HepG2 (cell line): ENCODE measurements around the gene ABCC8. TPM values are rescaled to one million over a fixed set of nuclear protein-coding genes. Genes with fewer than 3 reads are reported as not detected.

Experiments used
- ATAC-seq: fragments of 200-7000 bp; cut with Tn5 transposase; 3 replicates; pipeline ENCODE4 v1.9.1; 2020; ENCODE audit warnings: mild to moderate bottlenecking, moderate library complexity
- BruUV-seq: library from RNA; stranded (reverse); fragments of 400-500 nt; replicated peaks from 2 replicates; lab custom pipeline; 2021; lab: Mats Ljungman, UMichigan
- CTCF ChIA-PET: fragments of 300-600 bp; formaldehyde crosslinking; extraction: SDS; loops from one replicate; lab custom pipeline; 2021; ENCODE audit warnings: low total read pairs, inconsistent platforms, low intra/inter-chr PET ratio; lab: Yijun Ruan, JAX
- POLR2A ChIA-PET: fragments of 350-600 bp; sonication (Branson Sonifier 250); formaldehyde crosslinking; loops from one replicate; lab custom pipeline; 2020; ENCODE audit warnings: antibody characterized with exemption, inconsistent platforms; lab: Yijun Ruan, JAX
- DNase-seq: peaks from one replicate; pipeline ENCODE4 v3.0.0-alpha.2; 2015; ENCODE audit warnings: low spot score
- FAIRE-seq: peaks from 3 replicates; lab custom pipeline; 2011; peaks lifted over from hg19 to GRCh38; lab: Jason Lieb, UNC
- H2AFZ ChIP-seq: one replicate; pipeline ENCODE4 v1.6.1; 2011; ENCODE audit warnings: low read length, inconsistent platforms
- H3K27ac ChIP-seq: fragments of 300-600 bp; 3 replicates; pipeline ENCODE4 v1.8.0; 2011; ENCODE audit warnings: mixed run types, mild to moderate bottlenecking, mixed read lengths, low read length, inconsistent platforms; ENCODE audit not compliant: insufficient read depth; ENCODE audit errors: extremely low read length
- H3K27me3 ChIP-seq, 2 experiments: fragments of 200-600 bp in 1 of 2; 2 replicates in 1 of 2; 3 replicates in 1 of 2; pipeline versions ENCODE4 v1.6.0 to v1.8.0; 2011; ENCODE audit warnings: low read length in 2 of 2, mild to moderate bottlenecking in 2 of 2, moderate library complexity in 2 of 2, inconsistent platforms in 1 of 2; ENCODE audit not compliant: insufficient read depth in 2 of 2, control insufficient read depth in 1 of 2
- H3K36me3 ChIP-seq, 2 experiments: fragments of 200-600 bp in 1 of 2; replicated peaks in 1 of 2; 2 replicates in 1 of 2; 3 replicates in 1 of 2; pipeline versions ENCODE4 v1.5.1 to v1.8.0; 2011; ENCODE audit warnings: low read length in 2 of 2, inconsistent platforms in 1 of 2; ENCODE audit not compliant: insufficient read depth in 2 of 2, control insufficient read depth in 1 of 2
- H3K4me1 ChIP-seq: 2 replicates; pipeline ENCODE4 v1.5.1; 2012; ENCODE audit warnings: low read length, inconsistent platforms; ENCODE audit not compliant: insufficient read depth
- H3K4me2 ChIP-seq: 2 replicates; pipeline ENCODE4 v1.6.0; 2011; ENCODE audit warnings: low read depth, low read length, inconsistent platforms
- H3K4me3 ChIP-seq, 3 experiments: fragments of 200-600 bp in 1 of 3; sonication (generic), shearing (Covaris generic) in 1 of 3; replicated peaks in 1 of 3; 2 replicates each; pipeline ENCODE4 v1.5.1; 2011 to 2016; ENCODE audit warnings: low read length in 3 of 3, inconsistent platforms in 2 of 3, low read depth in 2 of 3, mild to moderate bottlenecking in 2 of 3, control low read depth in 1 of 3, mixed read lengths in 1 of 3; ENCODE audit not compliant: insufficient read depth in 1 of 3
- H3K79me2 ChIP-seq: one replicate; pipeline ENCODE4 v1.6.1; 2011; ENCODE audit warnings: low read length, inconsistent platforms; ENCODE audit not compliant: insufficient read depth
- H3K9ac ChIP-seq: 2 replicates; pipeline ENCODE4 v1.6.0; 2011; ENCODE audit warnings: mild to moderate bottlenecking, low read depth, low read length, inconsistent platforms; ENCODE audit not compliant: insufficient read depth
- H3K9me3 ChIP-seq: 2 replicates; pipeline ENCODE4 v1.5.1; 2012; ENCODE audit warnings: mild to moderate bottlenecking, low read length
- H4K20me1 ChIP-seq: 2 replicates; pipeline ENCODE4 v1.6.0; 2011; ENCODE audit warnings: inconsistent platforms, mild to moderate bottlenecking, low read length, moderate library complexity; ENCODE audit not compliant: insufficient read depth
- CENPT ChIP-seq: sonication (generic); formaldehyde crosslinking; IDR thresholded peaks from 2 replicates; pipeline ENCODE4 v1.8.0; 2022; ENCODE audit warnings: low read depth, mild to moderate bottlenecking, moderate library complexity, missing genetic modification reagents
- DR1 ChIP-seq: sonication (generic); formaldehyde crosslinking; IDR thresholded peaks from 2 replicates; pipeline ENCODE4 v1.8.0; 2021; ENCODE audit warnings: mild to moderate bottlenecking, missing genetic modification reagents, inconsistent platforms
- HOXD1 ChIP-seq: sonication (generic); formaldehyde crosslinking; IDR thresholded peaks from 2 replicates; pipeline ENCODE4 v1.5.0; 2020; ENCODE audit warnings: missing genetic modification reagents
- ISL2 ChIP-seq: sonication (generic); formaldehyde crosslinking; IDR thresholded peaks from 2 replicates; pipeline ENCODE4 v1.5.0; 2020; ENCODE audit warnings: missing genetic modification reagents
- NRL ChIP-seq: sonication (generic); formaldehyde crosslinking; IDR thresholded peaks from 2 replicates; pipeline ENCODE4 v1.5.0; 2020; ENCODE audit warnings: missing genetic modification reagents, mild to moderate bottlenecking, moderate library complexity, borderline replicate concordance
- U2AF1 ChIP-seq: fragments of 200-400 bp; formaldehyde crosslinking; optimal IDR thresholded peaks from 2 replicates; pipeline ENCODE3; 2017; ENCODE audit warnings: mild to moderate bottlenecking, low read depth, low read length
- ZFP36L2 ChIP-seq: sonication (generic); formaldehyde crosslinking; IDR thresholded peaks from 2 replicates; pipeline ENCODE4 v1.4.0; 2020; ENCODE audit warnings: missing genetic modification reagents
- ZNF432 ChIP-seq: sonication (generic); formaldehyde crosslinking; IDR thresholded peaks from 2 replicates; pipeline ENCODE4 v1.5.0; 2020; ENCODE audit warnings: missing genetic modification reagents, mild to moderate bottlenecking, borderline replicate concordance
- ZSCAN9 ChIP-seq: IDR thresholded peaks from 2 replicates; pipeline ENCODE4 v1.6.1; 2016; ENCODE audit warnings: borderline replicate concordance
- WGBS: methylation state at CpG from one replicate; pipeline ENCODE4 v1.1.6; 2017; ENCODE audit warnings: low lambda C conversion rate; 5-methylcytosine and 5-hydroxymethylcytosine counted together
- in situ Hi-C: cut with HindIII; loops from 2 replicates; pipeline ENCODE4 v1.10.0; 2017; ENCODE audit warnings: low pct_unique_long_range_greater_than_20kb; ENCODE audit not compliant: extremely low pct_ligation_motif_present
- intact Hi-C: fragments of 100-400 bp; cut with micrococcal nuclease; formaldehyde crosslinking; loops from one replicate; pipeline ENCODE4 v1.10.0; 2022; ENCODE audit not compliant: unreplicated experiment
- polyA plus RNA-seq, 8 experiments: library from polyadenylated mRNA; depleted of rRNA in 3 of 8; stranded (reverse) in 7 of 8; unstranded in 1 of 8; fragments of >200 nt; fragmentation: Illumina TruSeq in 4 of 8; extraction: Trizol in 4 of 8; gene quantifications; 2 replicates each; pipeline versions ENCODE4 v1.2.1 to v1.2.3, GENCODE V29; 2011 to 2016; ENCODE audit warnings: low read depth in 4 of 8, missing spikeins in 1 of 8, mixed read lengths in 1 of 8; ENCODE audit not compliant: insufficient read depth in 1 of 8
- total RNA-seq, 5 experiments: library from RNA; depleted of rRNA; stranded (reverse); fragments of >200 nt; fragmentation: Illumina TruSeq; extraction: Trizol; gene quantifications; 2 replicates each; pipeline ENCODE4 v1.2.3, GENCODE V29; 2016; ENCODE audit warnings: low read depth in 1 of 5
- TF ChIP-seq, protein P1 (sequence below): sonication (generic); formaldehyde crosslinking; IDR thresholded peaks from 2 replicates; pipeline ENCODE4 v1.4.0; 2020; ENCODE audit warnings: missing genetic modification reagents, low read depth, mild to moderate bottlenecking, borderline replicate concordance

Gene ABCC8
- total and polyA plus RNA-seq, 2 of the 13 experiments (the other 11 are each of a cell fraction or from before 2014, with no cell fraction given): not detected

DNA sequence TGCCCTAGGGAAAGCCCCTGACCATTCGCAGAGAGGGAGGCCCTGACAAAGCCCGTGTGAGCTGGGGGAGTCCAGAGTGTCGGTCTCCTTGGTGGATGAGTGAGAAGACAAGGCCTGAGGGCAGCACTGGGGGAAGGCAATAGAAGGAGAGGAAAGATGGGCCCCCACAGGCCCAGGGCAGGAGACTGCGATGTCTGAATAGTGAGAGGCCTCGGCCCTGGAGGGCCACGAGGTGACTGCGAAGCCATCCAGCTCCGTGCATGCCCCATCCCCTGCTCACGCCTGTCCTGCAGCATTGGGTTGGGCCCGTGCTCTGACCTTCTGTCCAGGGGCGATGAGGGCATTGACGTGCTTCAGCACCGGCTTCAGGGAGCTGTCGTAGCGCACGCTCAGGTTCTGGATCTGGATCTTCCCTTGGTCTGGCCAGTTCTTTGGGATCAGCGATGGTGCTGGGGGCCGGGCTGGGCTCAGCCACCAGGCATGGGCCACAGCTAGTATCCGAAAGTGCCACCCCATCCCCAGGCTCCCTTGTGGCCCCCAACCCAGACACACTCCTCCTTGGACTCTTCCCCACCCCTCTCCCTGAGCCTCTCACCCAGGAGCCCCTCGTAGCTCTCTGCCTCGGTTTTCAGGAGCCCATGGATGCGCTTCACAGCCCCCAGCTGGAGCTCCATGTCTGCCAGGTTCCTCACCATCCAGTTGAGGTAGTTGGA is 79.9 kb downstream of the ABCC8 start (continued):
- TF ChIP-seq, protein P1, sequence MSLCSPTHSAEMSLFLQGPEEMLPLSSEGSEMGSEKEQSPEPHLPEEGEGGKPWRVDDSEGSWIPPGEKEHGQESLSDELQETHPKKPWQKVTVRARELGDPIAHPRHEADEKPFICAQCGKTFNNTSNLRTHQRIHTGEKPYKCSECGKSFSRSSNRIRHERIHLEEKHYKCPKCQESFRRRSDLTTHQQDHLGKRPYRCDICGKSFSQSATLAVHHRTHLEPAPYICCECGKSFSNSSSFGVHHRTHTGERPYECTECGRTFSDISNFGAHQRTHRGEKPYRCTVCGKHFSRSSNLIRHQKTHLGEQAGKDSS (CRISPR knock-in tag): no peak
- no peak for TF ChIP-seq HOXD1
- TF ChIP-seq ZSCAN9 (CRISPR knock-in tag): no peak
- TF ChIP-seq U2AF1: no peak
- no peak for TF ChIP-seq ZNF432 (CRISPR knock-in tag)
- TF ChIP-seq ISL2 (CRISPR knock-in tag): no peak
- no peak for TF ChIP-seq NRL (CRISPR knock-in tag)

DNA sequence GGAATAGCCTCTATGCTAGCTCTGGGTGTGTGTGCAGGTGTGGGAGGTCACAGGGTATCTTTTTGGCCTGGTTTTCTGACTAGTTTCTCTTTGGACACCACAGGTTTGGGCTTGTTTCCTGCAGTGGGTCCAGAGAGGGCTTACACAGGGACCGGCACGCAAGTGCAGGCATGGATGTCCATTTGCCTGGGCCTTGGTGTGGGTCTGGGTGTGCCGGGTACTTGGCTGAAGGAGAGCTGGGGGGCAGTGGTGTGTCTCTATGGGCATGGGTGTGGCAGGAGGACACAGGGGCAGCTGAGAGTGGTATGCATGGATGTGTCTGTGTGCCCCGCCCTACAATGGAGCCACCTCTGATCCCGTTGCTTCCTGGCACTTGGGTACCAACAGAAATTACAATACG is 80.7 kb downstream of the ABCC8 start:
- no peaks in the 10 kb centered on the region for H3K4me1 ChIP-seq
- no peak for TF ChIP-seq CENPT (CRISPR knock-in tag)
- no peak for TF ChIP-seq DR1 (CRISPR knock-in tag)
- no peak for TF ChIP-seq ZFP36L2 (CRISPR knock-in tag)
- TF ChIP-seq, all 625 proteins: peak for 0
- Histone ChIP-seq H3K36me3 (no peaks in the 10 kb centered on the region), H3K79me2 (no peaks in the 10 kb centered on the region), H3K27ac (no peak overlapping the region), H4K20me1 (no peaks in the 10 kb centered on the region), H3K9me3 (no peaks in the 10 kb centered on the region), H3K9ac (no peak overlapping the region), H3K4me2 (no peak overlapping the region), H3K4me3 (no peak overlapping the region), H3K27me3 (peaks cover 5 to 57% of the 10 kb centered on the region in 2 experiments), H2AFZ (no peak overlapping the region)
- ATAC-seq (no peak), FAIRE-seq (no peak), DNase-seq (no peak)
- POLR2A ChIA-PET: no interaction called here
- in situ Hi-C loops (no loop called here), intact Hi-C loops (no loop called here)
- 34% methylated on average over 4 of the region's 6 CpGs for WGBS
- BruUV-seq: no TSS peak
- CTCF ChIA-PET: no interaction called here
